IMR-90 (cell line): ENCODE data around the gene GFY. TPM values are rescaled to one million over a fixed set of nuclear protein-coding genes. Genes with fewer than 3 reads are reported as not detected.

Source experiments
- ATAC-seq: fragments of 200-7000 bp; cut with Tn5 transposase; 2 replicates; pipeline ENCODE4 v1.9.1; 2020; ENCODE audit warnings: low read depth, mild to moderate bottlenecking, moderate library complexity
- BruUV-seq: library from RNA; stranded (reverse); fragments of 400-500 nt; replicated peaks from 2 replicates; lab custom pipeline; 2021; lab: Mats Ljungman, UMichigan
- CTCF ChIA-PET: fragments of 300-600 bp; formaldehyde crosslinking; extraction: SDS; loops from one replicate; lab custom pipeline; 2021; ENCODE audit warnings: antibody characterized with exemption; lab: Yijun Ruan, JAX
- POLR2A ChIA-PET: fragments of 300-600 bp; sonication (Branson Sonifier 250); formaldehyde crosslinking; loops from one replicate; lab custom pipeline; 2022; ENCODE audit warnings: antibody characterized with exemption; ENCODE audit not compliant: unreplicated experiment; lab: Charles Lee
- DNase-seq: peaks from one replicate; pipeline ENCODE4 v3.0.0; 2013
- H2AFZ ChIP-seq: replicated peaks from 2 replicates; pipeline ENCODE3; 2013; ENCODE audit warnings: low read length, mild to moderate bottlenecking; ENCODE audit not compliant: poor library complexity
- H2AK5ac ChIP-seq: 2 replicates; pipeline ENCODE4 v1.6.1; 2013; ENCODE audit warnings: low read depth, low read length, inconsistent platforms
- H2AK9ac ChIP-seq: replicated peaks from 2 replicates; pipeline ENCODE3; 2013; ENCODE audit warnings: mild to moderate bottlenecking, low read depth, low read length, moderate library complexity; ENCODE audit not compliant: poor library complexity
- H2BK120ac ChIP-seq: 2 replicates; pipeline ENCODE4 v1.6.1; 2013; ENCODE audit warnings: low read depth, low read length, inconsistent platforms
- H2BK15ac ChIP-seq: 3 replicates; pipeline ENCODE4 v1.6.1; 2013; ENCODE audit warnings: low read depth, low read length, inconsistent platforms
- H2BK20ac ChIP-seq: 2 replicates; pipeline ENCODE4 v1.6.1; 2013; ENCODE audit warnings: low read depth, mild to moderate bottlenecking, inconsistent platforms, low read length, moderate library complexity
- H2BK5ac ChIP-seq: 2 replicates; pipeline ENCODE4 v1.6.1; 2013; ENCODE audit warnings: mild to moderate bottlenecking, low read depth, low read length, inconsistent platforms; ENCODE audit not compliant: poor library complexity, severe bottlenecking
- H3K14ac ChIP-seq: replicated peaks from 2 replicates; pipeline ENCODE4 v1.6.1; 2013; ENCODE audit warnings: low read depth, low read length, inconsistent platforms
- H3K18ac ChIP-seq: 2 replicates; pipeline ENCODE4 v1.6.1; 2013; ENCODE audit warnings: low read depth, low read length, control low read depth
- H3K23ac ChIP-seq: 2 replicates; pipeline ENCODE4 v1.6.1; 2013; ENCODE audit warnings: low read depth, low read length, inconsistent platforms
- H3K27ac ChIP-seq: 2 replicates; pipeline ENCODE4 v1.5.1; 2013; ENCODE audit warnings: mild to moderate bottlenecking, control low read depth, low read length; ENCODE audit not compliant: insufficient read depth
- H3K27me3 ChIP-seq: 2 replicates; pipeline ENCODE4 v1.6.1; 2013; ENCODE audit warnings: low read length; ENCODE audit not compliant: control insufficient read depth, insufficient read depth
- H3K36me3 ChIP-seq: 2 replicates; pipeline ENCODE4 v1.6.1; 2013; ENCODE audit warnings: low read length, mixed read lengths; ENCODE audit not compliant: control insufficient read depth, insufficient read depth
- H3K4ac ChIP-seq: 2 replicates; pipeline ENCODE4 v1.6.1; 2013; ENCODE audit warnings: low read depth, low read length, inconsistent platforms
- H3K4me1 ChIP-seq: 2 replicates; pipeline ENCODE4 v1.6.1; 2013; ENCODE audit warnings: low read length, mixed read lengths; ENCODE audit not compliant: control insufficient read depth, insufficient read depth
- H3K4me2 ChIP-seq: 2 replicates; pipeline ENCODE4 v1.6.1; 2013; ENCODE audit warnings: low read depth, mild to moderate bottlenecking, control low read depth, low read length, moderate library complexity
- H3K4me3 ChIP-seq: 2 replicates; pipeline ENCODE4 v1.5.1; 2013; ENCODE audit warnings: low read depth, mild to moderate bottlenecking, control low read depth, low read length, moderate library complexity; ENCODE audit not compliant: insufficient read depth
- H3K56ac ChIP-seq: 2 replicates; pipeline ENCODE4 v1.6.1; 2013; ENCODE audit warnings: low read length, inconsistent platforms; ENCODE audit not compliant: insufficient read depth; ENCODE audit errors: extremely low read depth
- H3K79me1 ChIP-seq, 2 experiments: 2 replicates each; pipeline ENCODE4 v1.6.1; 2013; ENCODE audit warnings: low read length in 2 of 2, inconsistent platforms in 1 of 2, low read depth in 1 of 2
- H3K9ac ChIP-seq: 2 replicates; pipeline ENCODE4 v1.6.1; 2013; ENCODE audit warnings: low read depth, low read length, control low read depth
- H3K9me1 ChIP-seq: 2 replicates; pipeline ENCODE4 v1.6.1; 2013; ENCODE audit warnings: low read length, inconsistent platforms; ENCODE audit not compliant: insufficient read depth
- H3K9me3 ChIP-seq: 2 replicates; pipeline ENCODE4 v1.6.1; 2013; ENCODE audit warnings: low read length; ENCODE audit not compliant: control insufficient read depth, insufficient read depth
- H4K20me1 ChIP-seq: 2 replicates; pipeline ENCODE4 v1.6.1; 2013; ENCODE audit warnings: low read length, inconsistent platforms; ENCODE audit not compliant: insufficient read depth
- H4K5ac ChIP-seq: 2 replicates; pipeline ENCODE4 v1.6.1; 2013; ENCODE audit warnings: mild to moderate bottlenecking, low read depth, low read length, control low read depth
- H4K8ac ChIP-seq, 2 experiments: 2 replicates each; pipeline ENCODE4 v1.6.1; 2013; ENCODE audit warnings: low read depth in 2 of 2, low read length in 2 of 2, control low read depth in 1 of 2, inconsistent platforms in 1 of 2
- H4K91ac ChIP-seq: 2 replicates; pipeline ENCODE4 v1.6.1; 2013; ENCODE audit warnings: low read depth, low read length, inconsistent platforms; ENCODE audit not compliant: insufficient read depth
- BHLHE40 ChIP-seq: fragments of 150-350 bp; IDR thresholded peaks from 2 replicates; pipeline ENCODE4 v1.6.1; 2016; ENCODE audit warnings: mild to moderate bottlenecking, low read depth, low read length
- CEBPB ChIP-seq: IDR thresholded peaks from 2 replicates; pipeline ENCODE4 v1.6.1; 2012; ENCODE audit warnings: low read depth, low read length, improper control_type of control experiment
- CHD1 ChIP-seq: IDR thresholded peaks from 2 replicates; pipeline ENCODE4 v1.6.1; 2012; ENCODE audit warnings: low read depth, low read length, improper control_type of control experiment
- CTCF ChIP-seq: conservative IDR thresholded peaks from 2 replicates; pipeline ENCODE4 v1.5.1; 2012; ENCODE audit warnings: mild to moderate bottlenecking, low read depth, low read length, improper control_type of control experiment
- ELK1 ChIP-seq: fragments of 150-350 bp; IDR thresholded peaks from 2 replicates; pipeline ENCODE4 v1.6.1; 2016; ENCODE audit warnings: low read depth, mild to moderate bottlenecking, low read length, moderate library complexity, borderline replicate concordance
- MAFK ChIP-seq: IDR thresholded peaks from 2 replicates; pipeline ENCODE4 v1.6.1; 2012; ENCODE audit warnings: low read depth, low read length, improper control_type of control experiment
- MAZ ChIP-seq: IDR thresholded peaks from 2 replicates; pipeline ENCODE4 v1.6.1; 2012; ENCODE audit warnings: low read depth, mild to moderate bottlenecking, low read length, improper control_type of control experiment, moderate library complexity, borderline replicate concordance
- MXI1 ChIP-seq: IDR thresholded peaks from 2 replicates; pipeline ENCODE4 v1.6.1; 2012; ENCODE audit warnings: low read depth, mild to moderate bottlenecking, low read length, moderate library complexity, borderline replicate concordance
- NFE2L2 ChIP-seq: fragments of 150-350 bp; IDR thresholded peaks from 2 replicates; pipeline ENCODE4 v1.6.1; 2016; ENCODE audit warnings: low read depth, mild to moderate bottlenecking, low read length
- POLR2A ChIP-seq: IDR thresholded peaks from 2 replicates; pipeline ENCODE4 v1.6.1; 2012; ENCODE audit warnings: mild to moderate bottlenecking, low read depth, low read length
- RAD21 ChIP-seq: IDR thresholded peaks from 2 replicates; pipeline ENCODE4 v1.6.1; 2012; ENCODE audit warnings: low read length, improper control_type of control experiment
- RCOR1 ChIP-seq: IDR thresholded peaks from 2 replicates; pipeline ENCODE4 v1.6.1; 2012; ENCODE audit warnings: mild to moderate bottlenecking, low read length, improper control_type of control experiment; ENCODE audit not compliant: insufficient replicate concordance
- RFX5 ChIP-seq: IDR thresholded peaks from 2 replicates; pipeline ENCODE4 v1.8.0; 2012; ENCODE audit warnings: low read depth, mild to moderate bottlenecking, low read length, moderate library complexity
- SMC3 ChIP-seq: fragments of 150-350 bp; IDR thresholded peaks from 2 replicates; pipeline ENCODE4 v1.6.1; 2016; ENCODE audit warnings: low read depth, mild to moderate bottlenecking, antibody characterized with exemption, low read length, moderate library complexity
- WGBS, 2 experiments: methylation state at CpG; one replicate each; pipeline versions ENCODE4 v1.1.5 to v1.1.7; 2013; ENCODE audit warnings: missing lambda C conversion rate in 2 of 2; ENCODE audit not compliant: insufficient read length in 1 of 2; ENCODE audit errors: extremely low coverage in 2 of 2; 5-methylcytosine and 5-hydroxymethylcytosine counted together
- dilution Hi-C: fragments of 300-500 bp; cut with HindIII; formaldehyde crosslinking; loops from one replicate; pipeline ENCODE4 v1.14.3; 2018; ENCODE audit warnings: low sequenced_read_pairs; ENCODE audit not compliant: unreplicated experiment
- in situ Hi-C: fragments of 300-500 bp; cut with MboI; formaldehyde crosslinking; loops from 3 replicates; pipeline ENCODE4 v1.14.3; 2019; ENCODE audit warnings: low sequenced_read_pairs, inconsistent platforms, mixed read lengths
- intact Hi-C: fragments of 100-400 bp; cut with micrococcal nuclease; formaldehyde crosslinking; loops from 2 replicates; pipeline ENCODE4 v1.10.0; 2022
- polyA plus RNA-seq, 3 experiments: library from polyadenylated mRNA; depleted of rRNA; stranded (reverse); fragments of >200 nt; gene quantifications; 2 replicates each; pipeline ENCODE4 v1.2.3, GENCODE V29; 2012; ENCODE audit warnings: low replicate concordance in 1 of 3
- total RNA-seq: library from RNA; depleted of rRNA; stranded (reverse); fragments of >200 nt; gene quantifications from 2 replicates; pipeline ENCODE4 v1.2.3, GENCODE V29; 2012
- TF ChIP-seq, protein P1 (sequence below): fragments of 150-350 bp; IDR thresholded peaks from 2 replicates; pipeline ENCODE4 v1.6.1; 2017; ENCODE audit warnings: mild to moderate bottlenecking, antibody characterized with exemption, low read length, low read depth

GFY gene
- total and polyA plus RNA-seq, 2 of the 4 experiments (the other 2 are of a cell fraction) = not detected

DNA sequence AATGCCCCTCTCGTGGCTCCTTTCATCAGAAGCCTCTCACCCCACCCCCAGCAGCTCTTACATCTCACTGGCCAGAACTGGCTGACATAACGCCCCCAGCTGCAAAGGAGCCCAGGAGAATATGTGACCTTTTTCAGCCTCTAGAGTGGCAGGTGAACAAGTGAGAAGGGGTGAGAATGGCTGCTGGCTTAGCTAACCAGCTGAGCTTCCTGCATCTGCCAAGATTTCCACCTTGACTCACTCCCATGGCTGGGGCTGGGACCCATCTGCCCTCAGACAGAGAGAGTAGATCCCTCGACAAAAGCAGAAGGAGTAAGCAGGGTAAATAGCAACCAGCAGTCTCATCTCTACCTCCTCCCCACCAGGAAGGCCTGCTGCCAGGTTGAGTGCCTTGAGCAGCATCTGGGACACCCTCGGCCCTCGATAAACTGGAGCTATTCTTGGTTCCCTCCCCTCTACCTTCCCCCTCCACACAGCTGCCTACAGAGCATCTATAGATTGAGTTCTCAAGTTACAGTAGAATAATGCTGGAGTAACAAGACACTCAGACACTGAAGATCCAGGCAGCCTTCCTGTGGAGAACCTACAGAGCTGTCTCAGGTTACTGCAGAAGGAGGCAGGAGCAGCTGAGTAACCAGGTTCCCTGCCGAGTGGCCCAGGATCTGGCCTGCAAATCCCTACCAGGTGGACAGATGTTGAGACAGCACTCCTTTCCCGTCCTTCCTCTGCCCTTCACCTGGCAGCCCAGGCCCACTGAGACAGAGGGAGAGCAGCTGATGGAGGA, 21.6 kb upstream of the GFY start:
- WGBS, 2 experiments = no CpG with 5 or more reads among the region's 7 CpGs
- no peaks in the 10 kb centered on the region for H3K9me1 ChIP-seq
- no peak overlapping the region for H3K56ac ChIP-seq
- no TSS peak for BruUV-seq
- peaks cover 38% of the 10 kb centered on the region for H3K27me3 ChIP-seq
- dilution Hi-C loops (no loop called here), intact Hi-C loops (no loop called here), in situ Hi-C loops (no loop called here)
- H3K18ac ChIP-seq = no peak overlapping the region
- no peak overlapping the region for H4K5ac ChIP-seq
- no peak overlapping the region for H3K23ac ChIP-seq
- H2BK15ac ChIP-seq = no peak overlapping the region
- H2BK120ac ChIP-seq = no peak overlapping the region
- H2AFZ ChIP-seq = no peak overlapping the region
- no peak overlapping the region for H3K9ac ChIP-seq
- no peak overlapping the region for H3K4me3 ChIP-seq
- H3K4me2 ChIP-seq = no peak overlapping the region
- no peak overlapping the region for H3K14ac ChIP-seq
- H3K79me1 ChIP-seq = no peaks in the 10 kb centered on the region
- ATAC-seq (peak; percentile 48), DNase-seq (peak; percentile 33)
- no peak overlapping the region for H4K91ac ChIP-seq
- no peak overlapping the region for H2BK5ac ChIP-seq
- no peak overlapping the region for H4K8ac ChIP-seq
- H2BK20ac ChIP-seq = no peak overlapping the region
- H3K4ac ChIP-seq = no peak overlapping the region
- POLR2A ChIA-PET = no interaction called here
- H2AK5ac ChIP-seq = no peak overlapping the region
- H4K20me1 ChIP-seq = no peaks in the 10 kb centered on the region
- CTCF ChIA-PET = no interaction called here
- H3K27ac ChIP-seq = no peak overlapping the region
- H2AK9ac ChIP-seq = no peak overlapping the region
- H3K4me1 ChIP-seq = peaks cover 6% of the 10 kb centered on the region; the same call in 1 of the 2 replicates
- no peaks in the 10 kb centered on the region for H3K36me3 ChIP-seq
- TF ChIP-seq ELK1 (no peak), RFX5 (no peak), RCOR1 (no peak), CTCF (no peak), MAFK (no peak), MAZ (no peak), RAD21 (no peak), POLR2A (no peak), BHLHE40 (no peak), NFE2L2 (no peak), MXI1 (no peak), SMC3 (no peak), CEBPB (no peak), CHD1 (no peak)
- TF ChIP-seq, protein P1, sequence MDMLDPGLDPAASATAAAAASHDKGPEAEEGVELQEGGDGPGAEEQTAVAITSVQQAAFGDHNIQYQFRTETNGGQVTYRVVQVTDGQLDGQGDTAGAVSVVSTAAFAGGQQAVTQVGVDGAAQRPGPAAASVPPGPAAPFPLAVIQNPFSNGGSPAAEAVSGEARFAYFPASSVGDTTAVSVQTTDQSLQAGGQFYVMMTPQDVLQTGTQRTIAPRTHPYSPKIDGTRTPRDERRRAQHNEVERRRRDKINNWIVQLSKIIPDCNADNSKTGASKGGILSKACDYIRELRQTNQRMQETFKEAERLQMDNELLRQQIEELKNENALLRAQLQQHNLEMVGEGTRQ = no peak
- H3K9me3 ChIP-seq = no peaks in the 10 kb centered on the region
